RKO (cell line): ENCODE measurements around the gene TTLL10.

Source experiments
- DNase-seq: peaks from one replicate; pipeline ENCODE4 v3.0.0-alpha.2; 2016; ENCODE audit warnings: low spot score

The TTLL10 gene, protein sequence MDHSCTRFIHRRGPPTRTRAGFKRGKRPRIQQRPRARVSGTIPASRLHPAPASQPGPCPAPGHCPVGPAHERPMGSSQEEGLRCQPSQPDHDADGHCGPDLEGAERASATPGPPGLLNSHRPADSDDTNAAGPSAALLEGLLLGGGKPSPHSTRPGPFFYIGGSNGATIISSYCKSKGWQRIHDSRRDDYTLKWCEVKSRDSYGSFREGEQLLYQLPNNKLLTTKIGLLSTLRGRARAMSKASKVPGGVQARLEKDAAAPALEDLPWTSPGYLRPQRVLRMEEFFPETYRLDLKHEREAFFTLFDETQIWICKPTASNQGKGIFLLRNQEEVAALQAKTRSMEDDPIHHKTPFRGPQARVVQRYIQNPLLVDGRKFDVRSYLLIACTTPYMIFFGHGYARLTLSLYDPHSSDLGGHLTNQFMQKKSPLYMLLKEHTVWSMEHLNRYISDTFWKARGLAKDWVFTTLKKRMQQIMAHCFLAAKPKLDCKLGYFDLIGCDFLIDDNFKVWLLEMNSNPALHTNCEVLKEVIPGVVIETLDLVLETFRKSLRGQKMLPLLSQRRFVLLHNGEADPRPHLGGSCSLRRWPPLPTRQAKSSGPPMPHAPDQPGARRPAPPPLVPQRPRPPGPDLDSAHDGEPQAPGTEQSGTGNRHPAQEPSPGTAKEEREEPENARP

DNA sequence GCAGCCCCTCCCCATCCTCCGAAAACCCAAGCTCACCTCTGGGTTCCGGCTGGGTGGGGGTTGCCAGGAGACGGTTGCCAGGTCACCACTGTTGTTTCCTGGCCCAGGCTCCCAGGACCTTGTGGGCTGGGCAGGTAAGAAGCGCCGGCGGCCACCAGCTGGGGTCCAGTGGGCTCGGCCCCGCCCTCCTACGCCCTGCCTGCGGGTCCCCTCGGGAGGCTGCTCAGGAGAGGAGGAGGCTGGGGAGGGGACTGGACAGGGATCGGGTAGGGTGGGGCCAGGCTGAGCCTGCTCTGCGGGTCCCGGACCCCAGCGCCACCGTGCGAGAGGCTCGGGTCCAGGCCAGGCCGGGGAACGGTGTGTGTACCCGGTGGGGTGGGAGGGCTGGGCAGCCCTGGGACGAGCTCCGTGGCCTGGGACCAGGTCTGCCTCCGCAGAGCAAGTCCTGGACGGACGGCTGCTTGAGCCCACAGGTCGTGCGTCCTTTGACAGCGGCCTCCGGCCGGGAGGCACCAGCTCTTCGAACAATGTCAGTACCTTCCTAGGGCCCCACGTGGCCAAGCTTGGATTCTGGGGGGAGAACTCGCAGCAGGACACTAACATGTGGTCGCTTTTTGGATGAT lies at the start of gene TTLL10:
TTLL10 (plus strand) TSS at position 88 of the 623 bp plus-strand sequence. CDS start 5,336 bp downstream, outside the sequence.
- no peak for DNase-seq

DNA sequence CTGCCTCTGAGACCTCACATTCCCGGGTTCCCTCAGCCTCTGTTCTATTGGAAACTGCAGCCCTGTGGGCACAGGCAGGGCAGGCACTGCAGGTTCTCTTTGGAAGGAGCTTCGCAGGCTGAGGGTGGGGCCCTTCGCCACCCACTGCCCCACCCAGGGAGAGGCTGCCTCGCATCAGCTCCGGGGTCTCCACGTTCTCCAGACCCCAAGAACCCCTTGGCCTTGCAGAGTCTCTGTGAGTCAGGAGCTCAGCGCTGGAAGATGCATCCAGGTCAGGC lies 49.2 kb upstream of the TTLL10 start:
- DNase-seq = no peak

DNA sequence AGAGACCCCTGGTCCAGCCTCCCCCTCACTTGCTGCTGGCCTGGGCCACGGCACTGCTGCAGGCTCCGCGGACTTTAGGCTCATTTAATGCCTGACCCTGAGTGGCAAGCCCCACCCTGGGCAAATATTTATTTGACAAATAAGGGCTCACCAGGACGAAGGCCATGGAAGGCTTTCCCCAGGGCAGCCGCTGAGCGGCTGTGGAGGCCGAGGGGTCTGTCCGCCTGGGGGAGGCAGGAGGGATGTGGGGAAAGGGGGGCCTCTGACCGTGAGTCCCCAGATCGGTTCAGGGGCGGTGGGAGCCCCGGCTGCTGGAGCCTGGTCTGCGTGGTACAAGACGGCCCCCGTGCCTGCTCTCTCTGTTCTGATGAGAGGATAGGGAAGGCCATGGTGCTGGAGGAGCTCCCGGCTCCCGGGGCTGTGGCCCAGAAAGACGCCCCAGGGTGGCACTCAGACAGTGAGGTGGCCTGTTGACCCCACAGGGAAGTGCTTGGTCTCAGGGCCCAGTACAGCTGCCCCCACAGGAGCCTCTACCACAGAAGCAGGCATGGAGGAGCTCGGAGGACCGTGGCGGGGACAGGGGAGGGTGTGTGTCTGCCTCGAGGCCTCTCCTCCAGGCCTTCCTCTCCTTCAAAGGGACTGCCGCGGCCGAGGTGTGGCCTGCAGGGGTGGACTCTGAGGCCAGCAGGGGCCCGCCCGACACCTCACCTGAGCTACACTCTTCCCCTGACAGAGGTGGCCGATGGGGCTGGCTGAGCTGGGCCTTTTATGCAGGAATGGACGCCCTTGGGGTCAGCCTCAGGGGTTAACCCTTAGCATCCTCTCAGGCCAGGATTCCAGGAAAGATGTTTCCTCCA lies 48.7 kb upstream of the TTLL10 start:
- no peak for DNase-seq

DNA sequence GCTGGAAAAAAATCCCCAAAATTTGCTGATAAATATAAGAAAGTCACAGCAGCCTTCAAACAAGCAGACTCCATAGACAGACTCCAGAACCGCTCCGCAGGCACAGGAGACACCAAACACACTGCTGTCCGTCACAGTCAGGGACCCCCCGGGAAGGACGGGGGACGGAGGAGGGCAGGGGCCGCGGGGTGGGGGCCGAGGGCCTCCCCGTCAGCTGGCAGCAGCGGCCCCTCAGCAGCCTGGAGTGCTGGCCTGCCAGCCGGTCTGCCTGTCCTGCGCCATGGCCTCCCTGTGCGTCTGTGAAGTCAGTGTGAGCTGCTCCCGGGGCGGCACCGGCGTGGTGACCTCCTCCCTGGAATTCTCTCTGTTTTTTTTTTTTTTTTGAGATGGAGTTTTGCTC lies 47.7 kb upstream of the TTLL10 start:
- no peak for DNase-seq

DNA sequence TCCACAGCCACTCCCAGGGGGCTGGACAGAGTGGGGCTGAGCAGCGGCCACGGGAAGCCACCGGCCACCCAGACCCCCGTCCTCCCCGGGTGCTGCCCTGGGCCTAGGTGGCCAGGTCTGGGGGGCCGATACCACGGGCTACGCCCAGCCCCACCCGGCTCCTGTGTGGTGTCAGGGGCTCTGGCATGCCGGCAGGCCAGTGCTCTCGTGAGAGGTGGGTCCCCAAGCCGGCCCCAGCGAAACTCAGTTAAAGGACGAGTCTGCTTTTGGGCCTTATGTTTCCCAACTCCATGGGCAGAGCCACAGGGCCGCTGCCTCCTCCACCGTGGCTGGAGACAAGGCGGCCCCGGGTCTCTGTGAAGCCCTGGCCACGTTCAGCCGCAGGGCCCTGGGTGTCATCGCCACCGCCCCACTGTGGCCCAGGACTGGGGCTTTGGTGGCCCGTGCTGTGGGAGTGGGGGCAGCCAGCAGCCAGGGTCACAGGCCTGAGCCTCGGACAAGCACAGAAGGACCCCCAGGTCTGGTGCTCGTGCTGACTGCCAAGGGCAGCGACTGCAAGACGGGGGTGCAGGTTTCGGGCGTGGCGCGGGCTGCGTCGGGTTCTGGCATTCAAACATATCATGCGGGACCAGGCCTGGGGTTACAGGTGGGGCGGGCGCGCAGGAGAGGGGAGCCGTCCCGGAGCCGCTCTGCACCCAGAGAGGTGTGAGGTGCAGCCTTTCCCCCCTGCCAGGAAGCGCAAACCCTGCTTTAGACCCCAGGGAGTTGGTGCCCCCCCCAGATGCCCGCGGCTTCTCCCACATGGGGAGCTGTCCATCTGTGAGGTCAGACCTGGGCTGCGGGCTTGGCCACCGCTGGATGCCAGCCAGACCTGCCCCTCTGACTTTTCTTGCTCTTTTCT lies 45.9 kb upstream of the TTLL10 start:
- DNase-seq = no peak

DNA sequence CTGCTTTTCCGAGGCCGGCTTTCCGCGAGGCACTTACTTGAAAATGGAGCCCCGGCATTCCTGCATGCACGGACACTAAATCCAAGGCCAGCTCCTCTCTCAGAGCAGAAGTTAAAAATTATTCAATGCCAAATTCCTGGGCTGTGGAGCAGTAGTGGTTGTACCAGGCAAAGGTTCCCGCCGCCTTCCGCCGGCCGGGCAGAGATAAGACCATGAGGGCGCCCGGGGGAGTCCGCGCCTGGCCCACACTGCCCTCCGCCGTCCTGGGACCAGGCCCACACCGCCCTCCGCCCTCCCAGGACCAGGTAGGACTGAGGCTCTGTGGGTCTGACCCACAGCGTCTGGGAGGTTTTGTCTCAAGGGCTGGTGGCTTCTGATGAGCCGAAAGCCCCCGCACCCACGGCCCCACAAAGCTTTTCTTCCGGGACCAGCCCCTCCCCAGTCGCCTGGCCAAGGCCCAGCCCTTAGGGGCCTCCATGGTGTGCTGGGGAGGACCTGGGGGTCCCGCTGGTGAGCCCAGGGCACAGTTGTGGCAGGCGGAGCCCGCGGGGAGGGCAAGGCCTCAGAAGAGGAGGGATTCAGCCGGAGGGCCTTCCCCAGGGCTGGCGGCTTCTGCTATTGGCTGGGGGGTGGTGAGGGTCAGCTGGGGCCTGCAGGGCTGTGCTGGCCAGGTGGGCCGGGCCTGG lies 45.1 kb upstream of the TTLL10 start:
- no peak for DNase-seq

DNA sequence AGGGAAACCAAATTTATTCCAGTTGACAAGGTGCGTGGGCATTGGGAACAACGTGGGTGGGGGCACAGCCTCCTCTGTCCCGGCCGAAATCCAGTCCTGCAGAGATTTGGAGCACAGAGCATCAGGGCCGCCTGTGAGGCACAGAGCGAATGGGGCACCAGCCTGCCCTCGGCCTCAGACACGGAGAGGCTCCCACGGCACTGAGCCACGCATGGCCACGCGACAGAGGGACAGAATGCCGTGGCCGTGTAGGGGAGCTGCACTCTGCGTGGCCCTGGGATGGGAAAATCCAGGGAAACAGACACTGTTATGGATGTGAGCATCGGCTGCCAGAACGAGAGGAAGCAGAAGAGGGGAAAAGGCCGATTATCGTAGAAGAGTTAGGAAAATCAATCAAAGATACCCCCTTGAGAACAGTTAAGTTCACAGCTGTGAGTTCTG lies 44.3 kb upstream of the TTLL10 start:
- no peak for DNase-seq

DNA sequence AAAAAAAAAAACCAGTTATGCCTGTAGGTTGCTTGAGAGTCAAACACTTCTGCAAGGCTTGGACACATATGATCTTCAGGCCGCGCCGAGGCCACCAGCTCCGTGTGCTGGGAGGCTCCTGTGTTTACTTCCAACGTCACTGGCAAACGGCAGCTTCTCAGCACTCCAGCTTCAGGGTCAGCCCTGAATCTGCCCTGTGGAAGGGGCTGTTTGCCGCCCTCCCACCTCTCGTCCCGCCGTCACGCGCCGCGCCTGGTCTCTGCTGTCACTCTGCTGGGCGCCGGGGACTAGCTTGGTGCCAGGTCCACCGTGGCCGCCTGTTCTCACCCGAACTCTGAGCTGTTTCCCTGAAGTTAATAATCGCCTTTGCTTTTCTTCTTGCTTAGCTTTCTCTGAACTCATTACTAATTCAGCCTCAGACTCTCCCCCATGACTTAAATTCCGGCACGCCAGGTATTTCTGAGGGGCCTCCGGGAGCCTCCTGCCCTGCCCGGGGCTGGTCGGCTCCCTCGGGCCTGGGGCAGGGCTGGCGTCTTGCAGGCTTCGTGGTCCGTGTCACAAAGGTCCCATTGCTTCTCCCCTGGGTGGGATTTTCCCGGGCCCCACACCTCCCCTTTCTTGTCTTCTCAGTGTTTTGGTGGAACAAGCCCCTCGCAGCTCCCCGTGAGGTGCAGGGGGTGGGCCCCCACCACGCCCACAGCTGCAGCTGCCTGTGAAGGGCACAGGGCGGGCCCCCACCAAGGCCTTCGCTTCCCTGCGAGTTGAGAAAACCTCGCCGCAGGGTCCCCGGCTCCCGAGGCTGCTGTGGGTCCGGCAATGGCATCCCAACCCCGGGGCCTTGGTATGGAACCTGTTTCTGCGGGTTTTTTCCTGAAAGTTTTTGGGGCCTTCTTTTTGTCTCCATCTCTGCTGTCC lies 43.2 kb upstream of the TTLL10 start:
- DNase-seq = no peak

DNA sequence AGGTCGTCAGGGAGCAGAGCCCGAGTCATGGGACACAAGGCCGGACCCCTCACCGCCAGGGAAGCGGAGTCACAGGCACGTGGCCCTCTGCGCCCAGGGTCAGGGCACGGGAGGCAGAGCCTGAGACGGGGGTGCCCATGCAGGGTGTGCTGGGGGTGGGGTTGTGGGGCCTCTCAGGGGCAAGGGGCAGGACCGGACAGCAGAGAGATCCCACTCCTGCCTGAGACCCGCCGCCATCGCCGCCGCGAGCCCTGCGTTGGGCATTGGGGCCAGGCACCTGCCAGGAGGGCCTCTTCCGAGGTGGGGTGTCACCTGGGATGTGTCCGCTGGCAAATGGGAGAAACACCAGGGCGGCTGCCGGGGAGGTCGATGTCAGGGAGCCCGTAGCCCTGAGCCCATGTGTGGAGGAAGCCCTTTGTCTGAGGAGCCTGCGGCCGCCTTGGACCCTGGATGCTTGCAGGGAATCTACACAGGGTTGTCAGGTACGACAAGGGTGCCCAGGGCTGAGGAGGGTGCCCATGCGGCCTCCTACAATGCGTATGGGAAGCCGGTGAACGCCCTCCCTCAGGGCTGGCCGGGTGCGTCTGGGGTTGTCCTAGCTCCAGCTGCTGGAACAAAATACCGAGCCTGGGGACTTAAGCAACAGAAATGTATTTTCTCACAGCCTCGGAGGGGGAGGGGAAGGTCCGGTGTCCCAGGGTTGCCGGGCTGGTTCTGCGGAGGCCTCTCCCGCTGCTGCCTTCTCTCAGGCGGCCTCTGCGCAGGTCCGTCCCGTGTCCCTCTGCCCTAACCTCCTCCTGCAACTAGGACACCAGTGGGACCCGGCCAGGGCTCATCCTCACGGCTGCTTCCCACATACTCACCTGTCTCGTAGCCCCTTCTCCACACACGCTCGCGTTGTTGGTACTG lies 41.4 kb upstream of the TTLL10 start:
- no peak for DNase-seq

DNA sequence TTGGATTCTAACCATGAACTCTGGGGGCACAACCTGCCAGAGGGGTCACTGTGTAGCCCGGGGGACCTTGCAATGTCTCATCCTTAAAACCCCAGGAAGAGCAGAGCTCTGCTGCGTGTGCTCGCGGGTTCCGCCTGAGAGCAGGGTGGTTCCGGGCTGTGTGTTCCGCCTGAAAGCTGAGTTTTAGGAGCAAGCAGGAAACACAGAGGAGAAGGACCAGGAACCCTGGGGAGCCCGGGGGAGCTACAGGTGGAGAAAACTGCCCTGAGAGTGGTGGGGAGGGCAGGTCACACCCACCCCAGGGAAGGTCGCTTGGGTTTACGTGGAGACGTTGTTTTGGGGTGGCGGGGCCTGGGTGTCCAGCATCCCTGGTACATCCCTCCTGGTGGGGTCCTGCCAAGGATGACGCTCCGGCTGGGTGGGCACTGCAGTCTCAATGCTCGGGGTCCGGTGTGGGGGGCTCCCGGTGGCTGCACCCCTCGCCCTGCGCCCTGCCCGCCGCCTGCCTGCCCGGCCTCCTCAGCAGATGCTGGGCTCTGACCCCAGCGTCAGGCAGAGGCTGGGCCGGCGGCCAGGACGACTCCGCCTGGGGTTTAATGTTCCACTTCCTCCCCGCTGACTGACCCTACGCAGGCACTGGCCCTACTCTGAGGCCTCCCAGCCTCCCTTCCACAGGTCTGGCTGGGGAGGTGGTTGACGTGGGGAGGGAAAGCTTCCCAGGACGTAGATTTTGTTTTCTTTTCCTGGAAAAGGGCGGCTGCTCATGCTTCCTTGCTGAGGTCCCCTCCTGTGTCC lies 40.5 kb upstream of the TTLL10 start:
- no peak for DNase-seq

DNA sequence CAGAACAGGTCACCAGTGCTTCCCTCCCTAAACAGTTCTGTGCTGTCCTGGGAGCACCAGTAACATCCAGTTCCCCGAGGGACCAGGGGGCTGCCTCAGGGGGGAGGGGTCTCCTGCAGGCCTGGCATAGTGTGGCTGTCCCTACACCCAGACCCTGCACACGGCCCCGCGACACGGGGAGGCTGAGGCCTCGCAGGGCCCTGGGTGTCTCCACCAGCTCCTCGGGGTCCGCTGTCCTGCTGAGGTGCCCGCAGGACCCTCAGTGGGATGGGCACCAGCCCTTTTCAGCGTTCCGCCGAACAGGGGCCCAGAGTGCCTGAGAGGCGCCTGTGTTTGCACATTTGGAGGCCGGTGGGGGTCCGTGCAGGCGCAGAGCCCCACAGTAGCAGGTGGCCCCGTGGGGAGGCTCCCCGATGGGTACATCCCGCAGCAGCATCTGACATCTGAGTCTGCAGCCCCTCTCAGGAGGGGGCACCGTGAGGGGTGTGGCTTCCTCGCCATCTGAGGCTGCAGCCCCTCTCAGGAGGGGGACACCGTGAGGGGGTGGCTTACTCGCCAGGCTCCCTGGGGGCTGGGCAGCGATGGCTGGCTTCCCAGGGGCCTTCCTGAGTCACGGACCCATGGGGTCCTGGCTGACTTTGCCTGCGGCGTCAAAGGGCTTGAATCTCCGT lies 39.2 kb upstream of the TTLL10 start:
- no peak for DNase-seq

DNA sequence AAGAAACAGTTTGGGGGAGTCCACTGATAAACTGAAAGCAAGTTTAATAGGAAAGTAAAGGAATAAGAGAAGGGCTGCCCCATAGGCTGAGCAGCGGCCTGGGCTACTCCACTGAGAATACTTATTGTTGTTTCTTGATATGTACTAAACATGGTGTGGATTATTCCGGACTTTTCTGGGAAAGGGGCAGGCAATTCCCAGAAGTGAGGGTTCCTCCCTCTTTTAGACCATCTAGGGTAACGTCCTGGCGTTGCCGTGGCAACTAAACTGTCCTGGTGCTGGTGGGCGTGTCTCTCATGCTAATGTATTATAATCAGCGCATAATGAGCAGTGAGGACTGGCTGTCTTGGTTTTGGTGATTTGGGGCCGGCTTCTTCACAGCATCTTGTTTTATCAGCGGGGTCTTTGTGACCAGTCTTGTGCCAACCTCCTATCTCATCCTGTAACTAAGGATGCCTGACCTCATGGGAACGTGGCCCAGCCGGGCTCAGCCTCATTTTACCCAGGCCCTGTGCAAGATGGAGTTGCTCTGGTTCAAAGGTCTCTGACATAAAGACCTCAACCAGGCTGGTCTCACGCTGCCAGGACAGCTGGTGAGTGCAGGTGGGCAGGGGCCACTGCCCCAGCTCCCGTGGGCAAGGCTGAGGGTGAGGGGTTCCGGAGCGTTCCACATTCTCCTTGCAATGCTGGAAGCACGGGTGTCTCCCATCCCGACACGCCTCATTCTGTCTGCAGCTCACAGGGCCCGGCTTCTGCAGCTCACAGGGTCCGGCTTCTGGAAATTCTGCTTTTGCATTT lies 38.1 kb upstream of the TTLL10 start:
- no peak for DNase-seq

DNA sequence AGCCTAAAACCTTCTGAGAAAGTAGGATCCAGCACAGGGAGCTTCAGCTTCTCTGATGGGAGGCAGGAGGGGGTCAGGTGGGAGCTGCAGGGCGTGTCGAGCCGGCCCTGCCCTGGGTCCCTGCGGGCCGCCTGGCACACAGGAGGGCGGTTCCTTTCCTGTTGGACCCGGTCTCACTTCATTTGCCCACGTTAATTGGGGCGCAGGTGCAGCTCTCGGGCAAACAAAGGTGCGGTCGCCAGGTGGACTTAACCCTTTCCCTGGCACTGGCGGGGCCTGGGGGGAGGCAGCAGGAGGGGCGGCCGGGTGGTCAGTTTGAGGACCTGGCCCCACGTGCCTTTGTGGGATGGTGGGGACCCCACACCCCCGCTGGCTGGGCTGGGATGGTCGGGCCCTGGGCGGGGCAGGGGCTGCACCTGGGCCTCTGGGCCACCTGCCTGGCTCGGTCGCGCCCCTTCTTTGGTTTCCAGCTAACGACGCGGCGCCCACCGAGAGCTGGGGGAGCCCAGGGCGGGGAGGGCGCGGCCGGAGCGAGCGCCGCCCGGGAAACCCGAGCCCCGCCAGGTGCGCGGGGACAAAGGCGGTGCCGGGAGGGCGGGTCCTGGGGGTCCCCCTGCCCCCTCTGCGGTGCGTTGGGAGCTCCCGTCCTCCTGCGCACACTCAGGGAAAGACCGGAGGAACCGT lies 37.0 kb upstream of the TTLL10 start:
- no peak for DNase-seq

DNA sequence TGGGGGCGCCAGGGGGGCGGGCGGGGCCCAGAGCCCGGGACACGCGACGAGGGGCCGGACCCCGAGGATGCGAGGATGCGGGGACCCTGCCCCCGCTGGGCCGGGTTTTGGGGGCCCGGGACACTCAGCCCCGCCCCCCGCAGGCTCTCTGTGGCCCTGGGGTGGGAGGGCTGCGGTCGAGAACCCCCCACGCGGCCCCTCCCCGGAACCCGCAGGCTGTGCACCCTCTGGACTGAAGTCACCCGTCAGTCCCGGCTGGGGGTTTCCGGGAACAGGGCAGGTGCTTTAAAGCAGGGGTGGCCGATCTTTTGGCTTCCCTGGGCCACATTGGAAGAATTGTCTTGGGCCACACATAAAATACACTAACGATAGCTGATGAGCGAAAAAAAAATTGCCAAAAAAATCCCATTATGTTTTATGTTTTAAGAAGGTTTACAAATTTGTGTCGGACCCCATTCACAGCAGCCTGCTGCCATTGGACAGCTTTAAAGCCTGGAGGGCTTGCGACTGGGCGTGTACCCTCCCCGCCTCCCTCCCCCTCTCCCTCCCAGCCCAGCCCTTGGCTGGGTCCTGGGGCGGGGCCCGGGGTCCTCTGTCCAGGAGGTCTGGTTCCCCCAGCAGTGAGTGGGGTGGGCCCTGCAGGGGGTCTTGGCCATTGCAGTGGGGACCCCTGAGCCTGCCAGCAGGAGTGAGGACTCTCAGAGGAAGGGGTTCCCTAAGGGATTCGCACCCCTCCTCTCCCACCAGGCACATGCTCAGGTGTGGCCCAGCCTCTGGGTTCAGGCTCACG lies 36.2 kb upstream of the TTLL10 start:
- DNase-seq = no peak

DNA sequence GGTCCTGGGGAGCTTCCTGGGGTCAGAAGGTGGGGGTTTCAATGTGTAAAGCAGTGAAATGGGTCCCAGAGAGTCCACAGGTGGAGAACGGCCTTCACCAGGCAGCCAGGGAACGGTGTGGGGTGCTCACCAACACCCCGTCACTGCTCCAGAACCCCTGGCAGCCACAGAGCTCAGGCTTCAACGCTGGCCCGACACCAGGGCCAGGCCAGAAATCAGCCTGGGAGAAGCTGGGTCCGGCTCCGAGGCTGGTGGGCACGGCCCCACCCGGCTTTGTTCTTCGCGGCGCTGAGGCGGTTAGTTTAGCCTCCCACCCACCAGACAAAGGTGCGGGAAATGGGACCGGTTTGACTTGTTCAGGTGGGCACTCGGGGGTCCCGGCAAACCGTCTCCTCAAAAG lies 33.0 kb upstream of the TTLL10 start:
- DNase-seq = no peak
